DMS53 treated with DMSO at 0.1 percent for 48 hours (cell line): ENCODE results near the gene GNAT1.
"Not testable (repeated sequence)": the region's sequence is repeated elsewhere in the genome, so short reads cannot be mapped to it uniquely, and the experiment has no call there.

ENCODE experiments used
- DNase-seq: peaks from one replicate; lab custom pipeline; 2025; ENCODE audit not compliant: unreplicated experiment; lab: John Stamatoyannopoulos, UW

Gene GNAT1

GRCh38 chr3:50201573-50202315, 10.3 kb downstream of the GNAT1 start:
- no peak for DNase-seq

- DNase-seq: no peak
These were observed 11.1 kb downstream of the GNAT1 start for GRCh38 chr3:50202353-50203112.

- DNase-seq: no peak
These were observed 11.9 kb downstream of the GNAT1 start for GRCh38 chr3:50203113-50203808.

DNA sequence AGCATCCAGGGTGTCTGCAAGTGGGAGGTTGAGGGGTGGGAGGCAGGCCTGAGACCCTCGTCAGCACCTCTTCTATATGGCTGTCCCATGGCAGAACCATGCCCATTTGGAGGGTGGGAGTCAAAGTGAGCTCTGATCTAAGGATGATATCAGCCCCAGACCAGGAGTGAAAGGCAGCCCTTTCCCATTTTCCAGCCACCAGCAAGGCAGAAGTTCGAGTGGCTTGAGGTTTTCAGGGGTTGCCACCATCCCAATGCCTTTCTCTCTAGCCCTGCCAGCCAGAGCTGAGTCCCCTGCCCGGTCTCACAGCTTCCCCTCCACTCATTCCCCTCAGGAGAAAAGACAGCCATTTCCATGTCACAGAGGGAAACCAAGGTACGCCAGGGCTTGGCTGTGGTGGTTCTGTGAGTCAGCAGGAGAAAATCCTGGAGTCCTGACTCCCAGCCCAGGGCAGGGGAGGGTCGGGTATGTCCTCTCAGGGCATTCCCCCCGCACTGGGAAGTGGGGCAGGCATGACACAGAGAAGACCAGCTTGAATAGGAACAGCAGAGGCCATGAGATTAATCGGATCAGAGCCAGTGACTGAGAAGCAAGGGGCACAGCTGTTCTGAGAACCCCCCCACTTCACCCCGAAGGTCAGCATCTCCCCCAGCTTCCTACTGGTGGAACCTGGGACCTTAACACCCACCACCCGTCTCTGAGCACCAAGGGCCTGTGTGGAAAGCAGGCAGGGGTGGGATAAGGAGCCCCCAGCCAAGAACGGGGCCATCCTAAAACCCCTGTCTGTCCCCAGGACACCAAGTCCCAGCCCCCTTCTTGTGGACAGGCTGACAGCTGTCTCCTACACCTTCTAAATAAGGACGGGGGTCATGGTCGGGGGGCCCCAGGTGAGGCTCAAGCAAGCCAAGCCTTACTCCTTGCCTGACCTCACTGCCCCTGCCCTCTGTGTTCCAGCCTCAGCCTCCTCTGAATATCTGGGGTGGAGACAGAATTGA, 12.7 kb downstream of the GNAT1 start:
- no peak for DNase-seq

DNA sequence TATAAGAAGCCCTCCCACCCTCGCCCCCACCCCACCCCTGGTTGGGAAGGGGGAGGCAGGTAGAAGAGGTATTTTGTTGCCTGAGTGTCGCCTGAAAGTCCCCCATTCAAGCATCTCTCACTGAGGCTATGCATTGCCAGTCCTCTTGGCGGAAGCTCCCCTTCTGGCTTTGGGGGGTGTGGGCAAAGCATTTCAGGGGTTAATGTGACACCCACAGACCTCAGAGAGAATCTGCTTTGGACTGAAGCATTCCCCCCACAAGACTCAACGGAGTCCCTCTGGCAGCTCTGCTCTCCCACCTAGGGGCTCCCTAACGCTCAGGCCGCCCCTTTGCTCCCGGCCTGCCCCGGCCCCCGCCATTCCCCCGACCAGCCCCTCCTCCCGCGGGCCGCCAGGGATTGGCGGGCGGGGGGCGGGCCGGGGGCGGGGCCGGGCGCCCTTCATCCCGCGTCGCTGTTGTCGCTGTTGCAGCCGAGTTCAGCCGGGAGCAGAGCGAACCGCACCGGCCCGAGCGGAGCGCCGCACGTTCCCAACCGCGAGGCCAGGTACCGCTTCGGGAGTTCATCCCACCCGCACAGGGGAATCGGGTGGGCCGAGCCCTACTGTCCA, 13.5 kb downstream of the GNAT1 start, which contains the start of gene SLC38A3:
TSS of gene SLC38A3 (plus strand) at position 468 of the 609 bp plus-strand sequence. CDS start 8,929 bp downstream, outside the sequence.
- DNase-seq: no peak

DNA sequence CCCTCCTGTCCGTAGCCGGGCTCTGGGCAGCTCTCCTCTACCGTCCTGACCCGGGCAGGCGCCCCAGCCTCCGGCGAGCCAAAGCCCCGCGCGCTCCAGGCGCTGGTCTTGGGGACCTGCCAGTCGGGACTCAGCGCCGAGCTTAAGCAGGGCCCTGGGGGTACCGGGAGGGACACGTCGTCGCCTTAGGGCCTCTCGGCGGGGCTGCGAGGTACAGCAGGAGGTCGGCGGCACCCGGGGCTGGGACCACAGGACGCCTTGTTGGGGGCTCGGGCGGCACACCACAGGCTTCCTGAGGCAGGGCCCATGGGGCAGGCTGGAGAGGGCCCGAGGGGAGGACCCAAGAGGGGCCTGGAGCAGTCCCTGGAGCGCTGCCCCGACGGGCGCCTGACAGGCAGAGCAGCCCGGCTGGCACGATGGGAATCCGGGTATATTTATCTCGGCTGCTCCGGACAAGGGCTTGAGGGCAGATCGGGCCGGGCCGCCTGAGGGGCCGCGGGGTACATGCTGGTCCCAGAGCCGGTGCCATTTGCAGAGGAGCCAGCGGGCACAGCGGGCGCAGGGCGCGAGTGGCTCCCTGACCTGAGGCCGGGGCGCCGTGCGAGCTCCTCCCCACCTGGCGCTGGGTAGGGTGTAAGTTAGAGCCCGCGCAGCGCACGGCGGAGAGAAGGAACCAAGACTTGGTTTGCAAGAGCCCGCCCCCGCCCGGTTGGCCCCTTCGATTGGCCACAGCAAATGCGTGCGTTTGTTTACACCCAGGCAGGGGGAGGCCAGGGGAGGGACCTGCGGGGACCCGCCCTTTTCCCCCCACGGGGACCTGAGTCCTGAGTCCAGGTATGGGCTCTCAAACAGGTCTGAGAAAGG, 14.2 kb downstream of the GNAT1 start:
- no peak for DNase-seq

GRCh38 chr3:50207359-50208042, 16.1 kb downstream of the GNAT1 start:
- DNase-seq: no peak

DNA sequence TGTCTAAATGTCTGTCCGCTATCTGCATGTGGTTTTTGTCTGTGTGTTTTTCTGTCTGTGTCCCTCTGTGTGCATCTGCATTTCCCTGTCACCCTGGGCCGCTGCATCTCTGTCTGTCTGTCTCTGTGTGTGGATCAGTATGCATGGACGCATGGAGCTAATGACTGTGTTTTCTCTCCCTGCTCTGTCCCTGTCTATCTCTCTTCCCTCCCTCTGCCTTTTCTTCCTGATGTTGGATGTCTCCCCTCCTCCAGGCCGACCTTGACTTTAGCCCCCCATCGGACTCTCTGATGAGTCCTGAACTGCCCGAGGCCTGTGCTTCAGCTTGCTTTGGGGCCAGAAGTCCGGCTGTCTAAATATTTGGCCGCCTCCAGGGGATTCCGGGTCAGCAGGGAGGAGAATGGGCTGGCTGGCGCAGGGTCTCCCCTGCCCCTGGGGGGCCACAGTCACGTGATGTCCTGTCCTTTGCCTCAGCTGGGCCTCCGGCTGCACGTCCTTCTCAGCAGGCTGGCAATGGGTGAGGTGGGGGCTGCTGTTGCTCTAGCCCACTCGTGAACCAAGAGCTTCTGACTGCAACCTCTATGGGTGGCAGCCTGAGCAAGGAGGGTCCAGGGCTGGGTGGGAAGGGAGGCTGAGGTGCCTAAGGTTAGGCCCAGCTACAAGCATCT, 17.4 kb downstream of the GNAT1 start:
- DNase-seq: no peak

GRCh38 chr3:50210176-50210509, 18.7 kb downstream of the GNAT1 start:
- no peak for DNase-seq

GRCh38 chr3:50210510-50211367, 19.3 kb downstream of the GNAT1 start:
- peak; percentile 31 for DNase-seq

DNA sequence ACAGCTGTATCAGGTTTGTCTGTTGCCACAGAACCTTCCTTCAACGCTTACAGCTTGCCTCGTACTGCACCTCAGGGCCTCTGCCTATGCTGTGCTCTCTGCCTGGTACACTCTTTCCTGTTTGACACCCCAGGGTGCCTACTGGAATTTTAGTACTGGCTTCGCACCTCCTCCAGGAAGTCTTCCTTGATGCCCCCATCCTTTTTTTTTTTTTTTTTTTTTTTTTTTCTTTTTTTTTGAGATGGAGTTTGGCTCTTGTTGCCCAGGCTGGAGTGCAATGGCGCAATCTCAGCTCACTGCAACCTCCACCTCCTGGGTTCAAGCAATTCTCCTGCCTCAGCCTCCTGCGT, 19.9 kb downstream of the GNAT1 start:
- not testable (repeated sequence) for DNase-seq

DNA sequence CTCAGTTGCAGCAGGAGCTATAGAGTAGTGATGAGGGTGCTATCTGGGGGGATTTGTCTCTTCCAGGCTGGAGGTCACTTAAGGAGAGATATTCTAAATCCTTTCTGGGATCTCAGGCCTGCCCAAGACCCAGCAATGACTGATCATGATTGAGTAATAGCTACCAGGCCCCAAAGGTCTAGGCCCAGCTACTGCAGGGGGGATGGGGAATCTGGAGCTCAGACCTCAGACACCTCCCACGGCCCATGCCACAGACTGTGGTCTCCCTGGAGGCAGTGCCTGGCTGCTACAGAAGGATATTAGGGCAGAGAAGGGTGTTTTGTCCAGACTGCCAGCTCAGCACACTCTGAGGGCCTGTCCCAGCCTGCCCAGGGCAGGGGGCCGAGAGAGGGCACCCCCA, 20.5 kb downstream of the GNAT1 start:
- no peak for DNase-seq

DNA sequence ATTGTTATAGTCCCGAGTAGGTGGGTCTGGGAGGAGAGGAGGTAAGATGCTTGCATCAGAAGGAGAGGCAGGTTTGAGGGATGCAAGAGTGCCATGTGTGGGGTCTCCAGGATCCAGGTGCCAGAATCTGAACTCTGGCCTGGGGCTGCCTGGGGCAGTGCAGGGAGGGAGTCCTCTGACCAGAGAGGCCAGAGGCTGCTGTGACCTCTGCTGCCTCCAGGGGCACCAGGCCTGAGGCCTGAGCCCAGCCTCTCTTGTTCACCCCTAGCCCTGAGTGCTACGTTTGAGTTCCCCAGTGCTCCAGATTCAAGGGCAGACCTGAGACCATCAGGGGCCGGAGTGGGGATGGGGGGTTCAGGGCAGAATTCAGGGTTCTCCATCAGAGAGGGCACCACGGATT, 21.1 kb downstream of the GNAT1 start:
- no peak for DNase-seq

GRCh38 chr3:50212971-50213370, 21.6 kb downstream of the GNAT1 start:
- no peak for DNase-seq

DNA sequence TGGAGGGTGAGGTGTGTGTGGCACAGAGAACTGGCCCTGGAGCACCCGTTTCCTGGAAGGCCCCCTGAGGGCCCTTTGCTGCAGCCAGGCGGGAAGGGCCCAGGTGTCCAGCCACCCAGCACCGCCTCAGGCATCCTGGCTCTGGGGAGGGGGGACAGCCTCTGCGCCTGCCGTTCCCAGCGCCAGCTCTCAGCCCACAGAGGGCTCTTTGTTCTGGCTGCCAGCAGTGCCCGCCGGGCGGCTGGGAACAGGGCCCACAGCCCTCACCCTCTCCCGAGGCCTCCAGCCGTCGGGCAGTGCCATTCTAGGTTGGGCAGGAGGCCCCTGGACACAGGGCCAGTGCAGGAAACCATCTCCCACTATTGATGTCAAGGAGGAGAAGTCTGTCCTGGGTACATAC, 22.0 kb downstream of the GNAT1 start:
- DNase-seq: no peak

GRCh38 chr3:50214824-50215223, 23.4 kb downstream of the GNAT1 start:
- no peak for DNase-seq

DNA sequence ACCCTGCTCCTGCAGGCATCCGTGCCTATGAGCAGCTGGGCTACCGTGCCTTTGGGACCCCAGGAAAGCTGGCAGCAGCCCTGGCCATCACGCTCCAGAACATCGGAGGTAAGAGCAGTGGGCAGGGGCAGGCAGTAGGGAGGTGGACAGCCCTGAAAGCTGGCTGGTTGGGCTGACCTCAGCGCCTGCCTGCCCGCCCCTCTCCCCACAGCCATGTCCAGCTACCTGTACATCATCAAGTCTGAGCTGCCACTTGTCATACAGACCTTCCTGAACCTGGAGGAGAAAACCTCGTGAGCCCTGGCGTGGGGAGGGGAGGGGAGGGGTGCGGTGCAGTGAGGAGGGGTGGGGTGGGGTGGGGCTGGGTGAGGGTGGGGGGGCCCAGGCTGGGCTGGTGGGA, 24.1 kb downstream of the GNAT1 start:
- DNase-seq: no peak
